ENCODE results near the gene TTC8. TPM values are rescaled to one million over a fixed set of nuclear protein-coding genes. Genes with fewer than 3 reads are reported as not detected.
A peak's percentile ranks its signal among the peaks of the same experiment; 100 is the strongest.
"Not testable (repeated sequence)": the region's sequence is repeated elsewhere in the genome, so short reads cannot be mapped to it uniquely, and the experiment has no call there.

Gene TTC8
- total RNA-seq, 1 donor from 2014 or later, result 27.2 TPM

DNA sequence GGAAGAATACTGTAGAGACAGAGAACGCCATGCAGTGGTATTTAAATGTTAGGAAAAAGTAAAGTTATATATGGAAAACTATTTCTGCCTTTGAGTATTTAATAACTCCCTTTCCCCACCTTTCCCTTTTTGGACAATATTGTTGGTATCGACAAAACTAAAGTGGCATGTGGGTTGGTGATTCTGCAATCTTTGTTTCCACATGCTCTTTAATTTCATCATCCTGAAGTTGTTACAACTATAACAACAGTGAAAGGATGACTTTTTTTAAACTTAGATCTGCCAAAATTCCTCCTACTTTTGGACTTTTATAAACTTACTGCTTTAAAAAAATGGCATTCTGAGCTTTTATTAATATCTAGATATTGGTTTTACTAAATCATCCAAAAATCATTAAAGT lies 25.3 kb downstream of the TTC8 start:
- Mint-ChIP-seq H3K36me3 (ENCODE audit: low read depth) (peaks cover 12% of the 10 kb centered on the region), H3K4me3 (ENCODE audit: unreplicated experiment) (no peak overlapping the region), H3K27ac (ENCODE audit: unreplicated experiment) (peak overlapping the region; percentile 33), H3K4me1 (ENCODE audit: low read depth) (peaks cover 12% of the 10 kb centered on the region), H3K9me3 (ENCODE audit: low read depth) (no peaks in the 10 kb centered on the region), H3K27me3 (ENCODE audit: low read depth) (no peaks in the 10 kb centered on the region)
- TF ChIP-seq, protein P1, sequence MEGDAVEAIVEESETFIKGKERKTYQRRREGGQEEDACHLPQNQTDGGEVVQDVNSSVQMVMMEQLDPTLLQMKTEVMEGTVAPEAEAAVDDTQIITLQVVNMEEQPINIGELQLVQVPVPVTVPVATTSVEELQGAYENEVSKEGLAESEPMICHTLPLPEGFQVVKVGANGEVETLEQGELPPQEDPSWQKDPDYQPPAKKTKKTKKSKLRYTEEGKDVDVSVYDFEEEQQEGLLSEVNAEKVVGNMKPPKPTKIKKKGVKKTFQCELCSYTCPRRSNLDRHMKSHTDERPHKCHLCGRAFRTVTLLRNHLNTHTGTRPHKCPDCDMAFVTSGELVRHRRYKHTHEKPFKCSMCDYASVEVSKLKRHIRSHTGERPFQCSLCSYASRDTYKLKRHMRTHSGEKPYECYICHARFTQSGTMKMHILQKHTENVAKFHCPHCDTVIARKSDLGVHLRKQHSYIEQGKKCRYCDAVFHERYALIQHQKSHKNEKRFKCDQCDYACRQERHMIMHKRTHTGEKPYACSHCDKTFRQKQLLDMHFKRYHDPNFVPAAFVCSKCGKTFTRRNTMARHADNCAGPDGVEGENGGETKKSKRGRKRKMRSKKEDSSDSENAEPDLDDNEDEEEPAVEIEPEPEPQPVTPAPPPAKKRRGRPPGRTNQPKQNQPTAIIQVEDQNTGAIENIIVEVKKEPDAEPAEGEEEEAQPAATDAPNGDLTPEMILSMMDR (IDR thresholded peaks at IDR 0.05), result no peak
- DNase-seq (ENCODE audit: low spot score), result no peak

DNA sequence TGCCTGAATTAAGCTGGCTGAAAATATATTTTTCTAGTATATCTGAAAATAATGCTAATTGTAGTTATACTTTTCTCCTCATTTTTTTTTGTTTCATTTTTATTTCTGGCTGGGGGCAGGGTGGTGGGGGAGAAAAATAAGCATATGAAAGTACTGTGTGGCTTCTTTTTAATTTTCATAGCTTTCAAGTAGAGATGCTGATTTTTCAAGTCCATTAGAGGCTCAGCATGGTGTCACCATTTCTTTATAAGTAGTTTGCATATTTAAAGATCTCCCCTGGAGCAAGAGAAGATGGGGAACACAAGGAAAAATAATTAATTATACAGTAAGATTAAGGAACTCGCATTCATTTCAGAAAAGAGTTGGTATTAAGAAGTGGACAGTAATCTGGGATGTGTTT lies 27.1 kb downstream of the TTC8 start:
- H3K27ac Mint-ChIP-seq (ENCODE audit: unreplicated experiment), result no peak overlapping the region

DNA sequence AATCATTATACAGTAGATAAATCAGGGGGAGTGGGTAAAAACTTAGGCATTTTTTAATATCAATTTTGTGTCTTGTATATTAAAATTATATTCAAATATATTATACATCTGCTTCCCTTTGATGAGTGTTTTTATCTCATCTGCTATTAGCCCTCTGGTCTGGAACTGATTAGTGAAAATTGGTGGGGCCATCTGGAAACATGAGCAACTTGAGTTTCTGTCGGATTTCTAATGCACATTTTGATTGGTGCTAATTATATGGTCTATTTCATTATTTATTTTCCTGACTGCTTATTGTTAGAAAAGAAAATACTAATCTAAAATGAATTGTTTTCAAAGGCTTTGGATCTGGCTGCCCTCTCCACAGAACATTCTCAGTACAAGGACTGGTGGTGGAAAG lies 28.2 kb downstream of the TTC8 start:
- Mint-ChIP-seq H3K27ac (ENCODE audit: unreplicated experiment) (no peak overlapping the region), H3K36me3 (ENCODE audit: low read depth) (peaks cover 10% of the 10 kb centered on the region), H3K9me3 (ENCODE audit: low read depth) (no peaks in the 10 kb centered on the region), H3K27me3 (ENCODE audit: low read depth) (no peaks in the 10 kb centered on the region), H3K4me1 (ENCODE audit: low read depth) (peaks cover 23% of the 10 kb centered on the region), H3K4me3 (ENCODE audit: unreplicated experiment) (no peak overlapping the region)
- no peak for DNase-seq (ENCODE audit: low spot score)
- TF ChIP-seq, protein P1 (IDR thresholded peaks at IDR 0.05), result no peak

More for the DNA sequence above, 27.1 kb downstream of the TTC8 start:
- H3K4me1 Mint-ChIP-seq (ENCODE audit: low read depth), result peaks cover 17% of the 10 kb centered on the region
- TF ChIP-seq, protein P1 (IDR thresholded peaks at IDR 0.05), result no peak
- H3K36me3 Mint-ChIP-seq (ENCODE audit: low read depth), result peaks cover 10% of the 10 kb centered on the region
- no peak for DNase-seq (ENCODE audit: low spot score)
- no peaks in the 10 kb centered on the region for H3K27me3 Mint-ChIP-seq (ENCODE audit: low read depth)
- H3K9me3 Mint-ChIP-seq (ENCODE audit: low read depth), result no peaks in the 10 kb centered on the region
- no peak overlapping the region for H3K4me3 Mint-ChIP-seq (ENCODE audit: unreplicated experiment)

DNA sequence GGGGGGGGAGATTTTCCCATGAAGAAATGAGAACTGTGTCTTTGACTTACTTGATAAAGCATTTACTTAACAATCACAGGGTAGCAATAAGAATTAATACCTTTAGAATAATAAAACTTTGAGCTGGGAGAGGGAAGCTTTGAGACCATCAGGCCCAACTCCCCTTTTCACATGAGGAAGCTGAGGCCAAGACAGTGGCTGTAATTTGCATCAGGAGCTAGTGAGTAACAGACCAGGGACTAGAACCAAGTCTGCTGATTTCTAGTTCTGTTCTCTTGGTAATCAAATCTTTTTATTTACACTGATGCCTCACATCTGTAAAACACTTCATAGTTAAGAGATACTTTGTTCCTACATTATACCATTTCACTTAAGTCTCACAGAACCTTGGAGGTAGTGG lies 28.7 kb downstream of the TTC8 start:
- TF ChIP-seq, protein P1 (IDR thresholded peaks at IDR 0.05), result no peak
- Mint-ChIP-seq H3K4me1 (ENCODE audit: low read depth) (peaks cover 23% of the 10 kb centered on the region), H3K27ac (ENCODE audit: unreplicated experiment) (no peak overlapping the region), H3K36me3 (ENCODE audit: low read depth) (peaks cover 10% of the 10 kb centered on the region), H3K27me3 (ENCODE audit: low read depth) (no peaks in the 10 kb centered on the region), H3K9me3 (ENCODE audit: low read depth) (no peaks in the 10 kb centered on the region), H3K4me3 (ENCODE audit: unreplicated experiment) (no peak overlapping the region)
- DNase-seq (ENCODE audit: low spot score), result no peak

DNA sequence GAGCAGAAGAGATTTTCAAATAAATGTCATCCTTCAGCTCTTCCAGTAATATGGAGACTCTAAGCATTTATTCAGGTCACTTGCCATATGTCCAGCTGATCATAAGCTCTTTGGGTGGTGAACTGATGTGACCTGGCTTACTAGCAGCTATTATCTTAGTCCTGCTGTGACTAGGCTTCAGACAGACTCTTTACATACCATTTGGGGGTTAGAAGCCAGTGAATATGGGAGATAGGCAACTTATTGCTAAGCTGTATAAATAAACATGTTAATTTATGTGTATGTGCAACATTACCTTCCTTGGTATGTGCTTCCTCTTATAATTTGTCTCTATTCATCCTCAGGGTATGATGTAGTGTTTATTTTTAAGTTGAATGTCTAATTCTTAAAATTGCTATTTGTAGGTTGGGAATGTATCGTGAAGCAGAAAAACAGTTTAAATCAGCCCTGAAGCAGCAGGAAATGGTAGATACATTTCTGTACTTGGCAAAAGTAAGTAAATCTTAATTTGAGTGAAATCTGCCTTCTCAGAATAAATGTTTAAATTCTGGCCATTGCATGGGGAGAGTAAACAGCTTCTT lies 32.4 kb downstream of the TTC8 start:
- Mint-ChIP-seq H3K27ac (ENCODE audit: unreplicated experiment) (peak overlapping the region; percentile 46), H3K27me3 (ENCODE audit: low read depth) (no peaks in the 10 kb centered on the region), H3K36me3 (ENCODE audit: low read depth) (peaks cover 18% of the 10 kb centered on the region), H3K9me3 (ENCODE audit: low read depth) (peaks cover 4% of the 10 kb centered on the region), H3K4me1 (ENCODE audit: low read depth) (peaks cover 14% of the 10 kb centered on the region), H3K4me3 (ENCODE audit: unreplicated experiment) (no peak overlapping the region)
- TF ChIP-seq, protein P1 (IDR thresholded peaks at IDR 0.05), result no peak
- DNase-seq (ENCODE audit: low spot score), result no peak

DNA sequence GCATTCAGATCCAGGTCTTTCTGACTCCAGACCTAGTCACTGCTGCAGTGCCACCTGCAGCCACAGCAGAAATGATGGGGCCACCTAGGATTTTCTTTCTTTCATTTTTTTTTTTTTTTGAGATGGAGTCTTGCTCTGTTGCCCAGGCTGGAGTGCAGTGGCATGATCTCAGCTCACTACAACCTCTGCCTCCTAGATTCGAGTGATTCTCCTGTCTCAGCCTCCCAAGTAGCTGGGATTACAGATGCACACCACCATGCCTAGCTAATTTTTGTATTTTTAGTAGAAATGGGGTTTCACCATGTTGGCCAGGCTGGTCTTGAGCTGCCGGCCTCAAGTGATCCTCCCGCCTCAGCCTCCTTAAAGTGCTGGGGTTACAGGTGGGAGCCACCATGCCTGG lies 33.4 kb downstream of the TTC8 start:
- H3K27ac Mint-ChIP-seq (ENCODE audit: unreplicated experiment); H3K27me3 Mint-ChIP-seq (ENCODE audit: low read depth); DNase-seq (ENCODE audit: low spot score); H3K9me3 Mint-ChIP-seq (ENCODE audit: low read depth); H3K4me3 Mint-ChIP-seq (ENCODE audit: unreplicated experiment): not testable (repeated sequence)
- Mint-ChIP-seq H3K4me1 (ENCODE audit: low read depth) (peaks cover 14% of the 10 kb centered on the region), H3K36me3 (ENCODE audit: low read depth) (peaks cover 21% of the 10 kb centered on the region)

DNA sequence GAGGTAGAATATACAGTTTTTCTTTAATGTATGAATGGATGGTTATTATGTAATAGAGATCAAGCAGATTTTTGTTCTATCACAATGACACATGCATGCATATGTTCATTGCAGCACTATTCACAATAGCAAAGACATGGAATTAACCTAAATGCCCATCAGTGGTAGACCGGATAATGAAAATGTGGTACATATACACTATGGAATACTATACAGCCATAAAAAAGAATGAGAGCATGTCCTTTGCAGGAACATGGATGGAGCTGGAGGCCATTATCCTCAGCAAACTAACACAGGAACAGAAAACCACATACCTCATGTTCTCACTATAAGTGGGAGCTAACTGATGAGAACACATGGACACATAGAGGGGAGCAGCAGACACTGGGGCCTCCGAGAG lies 34.7 kb downstream of the TTC8 start:
- not testable (repeated sequence) for H3K27me3 Mint-ChIP-seq (ENCODE audit: low read depth); DNase-seq (ENCODE audit: low spot score); H3K9me3 Mint-ChIP-seq (ENCODE audit: low read depth); H3K27ac Mint-ChIP-seq (ENCODE audit: unreplicated experiment); H3K4me3 Mint-ChIP-seq (ENCODE audit: unreplicated experiment)
- H3K4me1 Mint-ChIP-seq (ENCODE audit: low read depth), result peaks cover 14% of the 10 kb centered on the region
- peaks cover 18% of the 10 kb centered on the region for H3K36me3 Mint-ChIP-seq (ENCODE audit: low read depth)
